GM21619 (cell line): ENCODE measurements around the gene KCTD2.
A peak's percentile ranks its signal among the peaks of the same experiment; 100 is the strongest.

Source experiments
- ATAC-seq: cut with Tn5 transposase; IDR thresholded peaks from one replicate; pipeline ENCODE4 v1.9.1; 2021; ENCODE audit not compliant: unreplicated experiment

KCTD2 gene

GRCh38 chr17:75075597-75076336 lies 28.7 kb downstream of the KCTD2 start:
- ATAC-seq, result no peak

GRCh38 chr17:75077072-75077495 lies 30.1 kb downstream of the KCTD2 start:
- ATAC-seq, result no peak

GRCh38 chr17:75077496-75078283 lies 30.7 kb downstream of the KCTD2 start:
- peak; percentile 34 for ATAC-seq

GRCh38 chr17:75078284-75079022 lies 31.4 kb downstream of the KCTD2 start:
- ATAC-seq, result peak; percentile 39

- no peak for ATAC-seq
Observed at GRCh38 chr17:75079023-75079373, 32.0 kb downstream of the KCTD2 start.

GRCh38 chr17:75081611-75082540 lies 34.9 kb downstream of the KCTD2 start:
- ATAC-seq, result no peak

GRCh38 chr17:75082683-75083082 lies 35.7 kb downstream of the KCTD2 start:
- no peak for ATAC-seq

- ATAC-seq, result no peak
Observed at GRCh38 chr17:75084039-75084660, 37.1 kb downstream of the KCTD2 start.

GRCh38 chr17:75086496-75087181 lies 39.6 kb downstream of the KCTD2 start:
- no peak for ATAC-seq

- ATAC-seq, result no peak
Observed at GRCh38 chr17:75087182-75087557, 40.1 kb downstream of the KCTD2 start.

GRCh38 chr17:75087558-75088453 lies 40.8 kb downstream of the KCTD2 start, which contains the start of gene SLC16A5:
Gene SLC16A5 (plus strand): TSS chr17:75087954. CDS start chr17:75093637, 5,683 bp downstream.
- peak; percentile 51 for ATAC-seq

GRCh38 chr17:75088465-75089417 lies 41.7 kb downstream of the KCTD2 start:
- ATAC-seq, result no peak

GRCh38 chr17:75090871-75091854 lies 44.1 kb downstream of the KCTD2 start:
- ATAC-seq, result no peak

- no peak for ATAC-seq
Observed at GRCh38 chr17:75091855-75092327, 44.9 kb downstream of the KCTD2 start.

- no peak for ATAC-seq
Observed at GRCh38 chr17:75093548-75094158, 46.6 kb downstream of the KCTD2 start.
